Measurements from ENCODE around the gene ZNF41. TPM values are rescaled to one million over a fixed set of nuclear protein-coding genes. Genes with fewer than 3 reads are reported as not detected.

Gene ZNF41
- total and polyA plus RNA-seq, 2 of the 13 experiments (the other 11 are each of a cell fraction or from before 2014, with no cell fraction given): 2.3 to 3.9 TPM

- peak; percentile 93; the same call in 1 of the 2 replicates for TF ChIP-seq PRDM4 (CRISPR knock-in tag; IDR thresholded peaks at IDR 0.05; ENCODE audit: borderline replicate concordance)
- no peak for TF ChIP-seq RAD21 (CRISPR knock-in tag; IDR thresholded peaks at IDR 0.05)
- TF ChIP-seq ZNF784 (CRISPR knock-in tag; IDR thresholded peaks at IDR 0.05; ENCODE audit: borderline replicate concordance): no peak
Observed at GRCh38 chrX:47482065-47482511, 934 bp downstream of the ZNF41 start (continued).

GRCh38 chrX:47481160-47481559, 1.9 kb downstream of the ZNF41 start:
- FAIRE-seq: peak; percentile 44
- BruUV-seq (replicated peaks): no TSS peak
- 90% methylated on average over 2 of the region's 2 CpGs for WGBS (ENCODE audit: low lambda C conversion rate)
- H4K20me1 ChIP-seq (ENCODE audit: insufficient read depth, low read length): no peaks in the 10 kb centered on the region
- no peaks in the 10 kb centered on the region for H3K9me3 ChIP-seq (ENCODE audit: low read length)
- H3K36me3 ChIP-seq (replicated peaks in 1 of 2; ENCODE audit: control insufficient read depth in 1 of 2, insufficient read depth in 2 of 2, low read length in 2 of 2): no peaks in the 10 kb centered on the region
- intact Hi-C loops (cut with micrococcal nuclease; ENCODE audit: unreplicated experiment): no loop called here
- no peak overlapping the region for H2AFZ ChIP-seq (ENCODE audit: low read length)
- H3K27me3 ChIP-seq (ENCODE audit: control insufficient read depth in 1 of 2, insufficient read depth in 2 of 2, low read length in 2 of 2): no peaks in the 10 kb centered on the region; a peak in 1 of 5 replicates
- H3K27ac ChIP-seq (ENCODE audit: extremely low read length, insufficient read depth, low read length): no peak overlapping the region
- H3K4me2 ChIP-seq (ENCODE audit: low read depth, low read length): no peak overlapping the region
- DNase-seq (ENCODE audit: low spot score): no peak
- POLR2A ChIA-PET: no interaction called here
- in situ Hi-C loops (cut with HindIII; ENCODE audit: extremely low pct_ligation_motif_present, low pct_unique_long_range_greater_than_20kb): no loop called here
- CTCF ChIA-PET (ENCODE audit: low intra/inter-chr PET ratio, low total read pairs): no interaction called here
- no peak overlapping the region for H3K9ac ChIP-seq (ENCODE audit: insufficient read depth, low read depth, low read length)
- no peaks in the 10 kb centered on the region for H3K4me1 ChIP-seq (ENCODE audit: insufficient read depth, low read length)
- H3K79me2 ChIP-seq (ENCODE audit: insufficient read depth, low read length): peaks cover 21% of the 10 kb centered on the region
- TF ChIP-seq LRRFIP1 (CRISPR knock-in tag; conservative IDR thresholded peaks at IDR 0.05) (no peak), ZNF770 (CRISPR knock-in tag; IDR thresholded peaks at IDR 0.05) (peak; percentile 31; the same call in 1 of the 2 replicates), ZNF121 (CRISPR knock-in tag; IDR thresholded peaks at IDR 0.05) (peak; percentile 57), TP53 (CRISPR knock-in tag; conservative IDR thresholded peaks at IDR 0.05) (no peak)
- H3K4me3 ChIP-seq (replicated peaks in 1 of 3; ENCODE audit: insufficient read depth in 1 of 3, low read depth in 2 of 3, low read length in 3 of 3): no peak overlapping the region
- ATAC-seq: no peak
